Transverse colon (tissue), 4 donors: Measurements from ENCODE around the gene KIAA2012.

Source experiments
- CTCF ChIP-seq, 5 experiments: fragments of 200-600 bp in 3 of 5; fragments of 450-650 bp in 2 of 5; sonication (generic) in 3 of 5; IDR thresholded peaks; 1 replicate in 2 of 5; 2 replicates in 3 of 5; pipeline ENCODE4 v1.5.1; 2016 to 2017; ENCODE audit warnings: antibody characterized with exemption in 5 of 5, inconsistent platforms in 3 of 5, mild to moderate bottlenecking in 2 of 5, moderate library complexity in 1 of 5
- EP300 ChIP-seq: sonication (generic); formaldehyde crosslinking; IDR thresholded peaks from one replicate; pipeline ENCODE4 v1.6.1; 2017; ENCODE audit warnings: antibody characterized with exemption, low read depth
- POLR2A ChIP-seq: fragments of 450-650 bp; IDR thresholded peaks from one replicate; pipeline ENCODE4 v1.6.1; 2016; ENCODE audit warnings: antibody characterized with exemption, mild to moderate bottlenecking, moderate library complexity
- POLR2AphosphoS5 ChIP-seq, 3 donors: sonication (generic); formaldehyde crosslinking; IDR thresholded peaks; one replicate each; pipeline ENCODE4 v1.6.1; 2016; ENCODE audit warnings: antibody characterized with exemption in 3 of 3

- TF ChIP-seq CTCF (IDR thresholded peaks at IDR 0.05) (no peak), POLR2AphosphoS5 (IDR thresholded peaks at IDR 0.05) (no peak), POLR2A (no peak), EP300 (no peak)
Measured at GRCh38 chr2:202049092-202049728, 23.8 kb upstream of the KIAA2012 start.
